ENCODE results near the gene FKBP2.

DNA sequence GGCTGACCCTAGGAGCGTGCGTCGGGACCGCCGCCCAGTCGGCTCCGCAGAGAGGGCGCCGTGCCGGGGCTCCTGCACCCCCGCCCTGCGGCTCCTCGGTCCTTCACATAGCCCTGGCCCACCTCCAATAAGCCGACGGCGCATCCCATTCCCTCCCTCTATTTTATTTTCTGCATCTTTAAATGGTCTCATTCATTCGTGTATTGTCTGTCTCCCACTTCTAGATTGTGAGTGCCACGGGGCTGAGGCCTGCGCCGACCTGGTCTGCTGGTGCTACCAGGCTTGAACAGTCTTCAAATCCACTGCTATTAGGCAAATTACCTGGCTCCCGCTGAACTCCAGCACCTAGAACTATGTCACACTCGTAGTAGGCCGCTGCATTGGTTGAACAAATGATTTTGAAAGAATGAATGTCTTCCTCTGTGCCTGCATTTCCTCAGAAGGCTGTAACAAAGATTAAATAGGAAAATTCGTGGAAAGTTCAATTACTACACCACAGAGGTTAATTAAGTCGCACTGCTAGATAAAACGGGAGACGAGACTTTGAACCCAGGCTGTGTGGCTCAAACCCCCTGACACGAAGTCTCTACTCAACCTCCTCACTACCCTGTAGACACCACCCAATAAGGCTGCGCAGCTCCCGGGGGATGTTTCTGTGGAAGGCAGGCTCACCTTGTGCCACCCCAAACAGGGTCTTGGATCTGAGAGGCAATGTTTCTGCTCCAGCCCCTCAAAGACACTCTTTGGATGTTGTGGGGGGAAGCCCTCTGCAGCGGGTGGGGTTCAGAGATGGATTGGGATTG, 7.0 kb downstream of the FKBP2 start:
- TF ChIP-seq GATA2 (IDR thresholded peaks at IDR 0.05; ENCODE audit: low read depth, low read length) = no peak
- no peak for TF ChIP-seq GATA3 (IDR thresholded peaks at IDR 0.05; ENCODE audit: low read depth, low read length)
